Midbrain (tissue), 1 donor: ENCODE results near the gene PFDN6.
A peak's percentile ranks its signal among the peaks of the same experiment; 100 is the strongest.

Experiments used
- DNase-seq: peaks from one replicate; lab custom pipeline; 2025; lab: John Stamatoyannopoulos, UW

The PFDN6 gene

DNA sequence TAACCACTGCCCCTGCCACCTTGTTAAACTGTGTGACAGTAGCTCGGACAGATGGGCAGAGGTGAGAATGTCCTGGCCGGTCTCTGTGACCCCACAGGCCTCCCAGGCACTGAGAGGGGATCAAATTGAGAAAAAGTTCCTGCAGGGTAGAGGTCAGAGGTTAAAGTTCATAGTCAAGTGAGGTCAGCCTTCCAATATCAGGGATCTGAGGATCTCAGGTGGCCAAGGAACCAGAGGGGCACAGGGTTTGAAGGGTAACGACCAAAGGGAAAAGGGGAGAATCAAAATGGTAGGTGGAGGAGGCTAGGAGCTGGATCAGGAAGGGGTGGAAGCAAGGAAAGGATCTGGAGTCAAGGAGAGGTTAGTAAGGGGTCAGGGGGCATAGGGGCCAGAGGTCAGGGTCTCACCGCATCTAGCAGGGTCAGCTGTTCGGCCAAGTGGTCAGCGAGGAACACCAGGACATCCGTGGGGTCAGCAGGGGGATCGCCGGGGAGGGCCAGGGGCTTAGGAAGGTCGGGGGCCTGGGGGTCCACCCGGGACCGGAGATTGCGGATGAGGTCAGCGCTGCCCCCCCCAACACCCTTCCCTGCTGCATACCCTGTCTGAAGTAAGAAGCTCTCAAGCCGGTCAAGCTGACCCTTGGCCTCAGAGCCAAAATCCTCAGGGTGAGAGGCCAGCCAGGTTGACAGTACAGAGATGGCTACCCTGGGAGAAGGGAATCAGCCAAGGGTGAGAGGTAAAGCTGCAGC lies 6.4 kb downstream of the PFDN6 start:
- DNase-seq = no peak

DNA sequence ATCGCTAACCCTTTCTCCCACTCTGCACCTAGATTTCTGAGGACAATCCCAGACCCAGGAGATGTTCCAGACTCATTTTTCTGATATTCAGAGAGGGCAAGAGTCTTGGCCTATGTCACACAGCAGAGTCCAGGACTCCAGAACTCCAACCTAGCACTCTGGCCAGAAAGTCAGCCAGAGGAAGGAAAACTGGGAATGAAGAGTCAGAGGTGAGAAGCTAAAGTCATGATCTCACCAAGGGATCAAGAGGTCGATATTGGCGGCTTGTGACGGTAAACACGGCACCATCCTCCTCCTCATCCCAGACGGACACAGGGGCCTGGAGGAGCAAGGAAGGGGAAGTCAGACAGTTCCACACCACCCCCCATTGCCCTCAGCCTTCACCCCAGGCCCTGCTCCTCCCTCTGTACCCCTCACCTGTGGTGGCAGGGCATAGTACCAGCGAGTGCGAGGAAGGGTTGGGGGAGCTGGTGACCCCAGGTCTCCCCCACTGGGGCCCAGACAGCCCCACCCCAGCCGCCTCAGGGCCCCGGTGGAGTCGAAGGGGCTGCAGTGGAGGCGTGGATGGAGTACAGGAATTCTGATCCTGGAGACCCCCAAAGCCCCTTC lies 7.5 kb downstream of the PFDN6 start:
- no peak for DNase-seq

DNA sequence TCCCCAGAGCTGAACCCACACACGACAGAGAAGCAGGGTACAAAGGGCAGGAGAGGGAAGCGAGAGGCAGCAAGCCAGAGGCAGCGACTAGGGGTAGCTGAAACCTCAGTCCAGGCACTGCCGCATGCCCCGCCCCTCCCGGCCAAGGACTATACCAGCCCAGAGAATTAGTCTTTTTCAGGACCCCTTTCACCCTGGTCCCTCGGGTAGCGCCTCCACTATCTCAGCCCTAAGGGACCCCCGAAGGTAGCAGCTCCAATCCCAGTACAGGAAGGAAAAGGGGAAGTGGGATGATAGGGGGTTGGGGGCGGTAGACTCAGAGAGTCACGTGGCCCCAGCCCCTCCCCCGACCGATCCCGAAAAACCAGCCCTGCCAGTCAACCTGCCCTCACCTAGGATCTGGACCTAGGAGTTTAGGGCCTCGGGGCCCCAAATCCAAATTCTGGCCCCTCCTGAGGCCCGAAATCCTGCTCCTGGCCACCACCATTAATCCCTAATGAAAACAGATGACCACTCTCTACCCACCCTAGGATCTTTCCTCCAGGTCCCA lies 8.1 kb downstream of the PFDN6 start:
- no peak for DNase-seq

- no peak for DNase-seq
Observed at GRCh38 chr6:33297956-33298772, 8.8 kb downstream of the PFDN6 start.

DNA sequence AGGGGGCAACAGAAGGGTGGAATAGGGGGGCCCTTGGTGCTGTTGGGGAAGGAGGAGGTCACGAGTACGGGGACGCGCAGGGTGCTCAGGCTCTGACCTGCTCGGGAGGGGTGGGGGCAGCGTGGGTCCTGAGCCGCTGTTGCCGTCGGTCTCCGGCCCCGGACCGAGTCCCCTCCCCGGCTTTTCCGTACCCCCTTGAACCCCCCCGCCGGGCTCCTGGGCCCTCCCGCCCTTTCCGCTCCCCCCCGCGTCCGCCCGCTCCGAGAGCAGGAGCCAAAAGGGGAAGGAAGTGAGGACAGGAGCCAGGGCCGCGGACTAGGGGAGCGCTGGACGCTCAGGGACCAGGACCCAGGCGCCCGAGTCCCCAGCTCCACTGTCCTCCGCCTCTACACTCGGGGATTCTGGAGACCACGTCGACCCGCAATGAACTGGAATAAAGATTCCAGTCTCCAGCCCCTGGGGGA lies 9.4 kb downstream of the PFDN6 start, which contains the start of gene RGL2:
TSS of gene RGL2 (minus strand) at position 170 of the 464 bp plus-strand sequence. CDS start 332 bp downstream, outside the sequence.
- DNase-seq = peak; percentile 83

DNA sequence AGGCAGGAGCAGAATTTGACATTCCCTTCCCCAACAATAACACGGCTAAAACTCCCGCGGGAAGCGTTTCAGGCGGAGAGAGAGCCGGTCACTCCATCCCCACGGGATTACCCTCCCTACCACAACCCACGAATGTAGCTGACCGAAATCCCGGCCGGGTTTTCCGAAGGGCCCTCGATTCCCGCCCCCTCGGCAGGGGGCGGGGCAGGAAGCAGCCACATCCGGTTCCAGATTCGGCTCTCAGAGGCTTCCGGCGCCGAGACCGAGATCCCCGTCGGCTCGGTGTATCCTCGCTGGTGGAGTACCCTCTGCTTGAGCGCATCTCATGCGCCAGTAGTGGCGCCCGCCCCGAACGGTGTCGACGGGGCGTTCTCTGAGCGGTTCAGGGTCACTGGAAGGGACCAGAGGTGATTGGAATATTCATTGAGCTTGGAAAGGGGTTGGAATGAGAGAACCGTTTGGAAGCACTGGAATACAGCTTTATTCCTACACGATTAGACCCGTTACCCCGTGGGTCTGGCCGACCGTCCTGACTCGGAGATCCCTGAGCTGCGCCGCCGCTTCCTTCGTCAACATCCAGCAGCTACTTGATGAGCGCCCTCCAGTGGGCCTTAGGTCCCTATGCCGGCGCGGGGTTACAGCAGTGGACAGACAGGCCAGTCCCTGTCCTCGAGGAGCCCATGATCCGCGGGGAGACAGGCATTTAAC lies 10.0 kb downstream of the PFDN6 start:
- DNase-seq = peak; percentile 89

GRCh38 chr6:33301877-33302276 lies 12.5 kb downstream of the PFDN6 start:
- no peak for DNase-seq

DNA sequence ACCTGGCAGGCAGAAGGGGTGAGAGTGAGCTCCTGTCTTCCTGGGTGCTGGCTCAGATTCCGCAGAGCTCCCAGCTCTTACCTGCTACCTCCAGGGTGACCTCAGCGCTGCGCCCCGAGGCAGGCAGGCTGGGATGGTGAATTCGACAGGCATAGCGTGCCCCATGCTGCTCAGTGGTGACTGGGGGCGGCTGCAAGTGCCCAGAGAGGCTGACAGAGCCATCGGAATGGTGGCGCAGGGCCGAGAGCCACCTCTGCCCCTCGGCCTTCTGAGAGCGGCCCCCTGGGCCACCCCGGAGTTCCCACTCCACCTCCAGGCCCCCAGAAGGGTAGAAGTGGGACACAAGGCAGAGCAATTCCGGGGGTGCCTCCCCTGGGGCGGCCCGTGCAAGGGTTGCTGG lies 14.8 kb downstream of the PFDN6 start:
- no peak for DNase-seq

DNA sequence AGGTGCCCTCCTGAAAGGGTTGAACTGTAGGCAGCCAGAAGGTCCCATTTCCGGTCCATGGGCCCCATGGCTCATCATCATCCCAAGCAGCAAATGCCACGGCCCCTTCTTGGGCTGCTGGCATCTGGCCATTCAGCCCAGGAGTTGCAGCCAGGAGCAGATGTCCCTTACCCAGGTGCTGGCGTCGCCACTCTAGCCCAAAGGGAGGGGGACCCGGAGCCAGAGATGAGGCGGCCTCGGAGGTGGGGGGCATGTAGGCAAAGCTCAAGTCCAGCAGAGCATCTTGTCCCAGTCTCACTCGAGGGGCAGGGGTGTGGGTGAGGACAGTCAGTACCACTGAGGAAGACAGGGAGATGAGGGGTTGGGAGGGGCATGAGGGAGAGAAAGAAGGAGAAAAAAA lies 15.7 kb downstream of the PFDN6 start:
- DNase-seq = no peak

- DNase-seq = no peak
Observed at GRCh38 chr6:33306356-33306755, 17.0 kb downstream of the PFDN6 start.

DNA sequence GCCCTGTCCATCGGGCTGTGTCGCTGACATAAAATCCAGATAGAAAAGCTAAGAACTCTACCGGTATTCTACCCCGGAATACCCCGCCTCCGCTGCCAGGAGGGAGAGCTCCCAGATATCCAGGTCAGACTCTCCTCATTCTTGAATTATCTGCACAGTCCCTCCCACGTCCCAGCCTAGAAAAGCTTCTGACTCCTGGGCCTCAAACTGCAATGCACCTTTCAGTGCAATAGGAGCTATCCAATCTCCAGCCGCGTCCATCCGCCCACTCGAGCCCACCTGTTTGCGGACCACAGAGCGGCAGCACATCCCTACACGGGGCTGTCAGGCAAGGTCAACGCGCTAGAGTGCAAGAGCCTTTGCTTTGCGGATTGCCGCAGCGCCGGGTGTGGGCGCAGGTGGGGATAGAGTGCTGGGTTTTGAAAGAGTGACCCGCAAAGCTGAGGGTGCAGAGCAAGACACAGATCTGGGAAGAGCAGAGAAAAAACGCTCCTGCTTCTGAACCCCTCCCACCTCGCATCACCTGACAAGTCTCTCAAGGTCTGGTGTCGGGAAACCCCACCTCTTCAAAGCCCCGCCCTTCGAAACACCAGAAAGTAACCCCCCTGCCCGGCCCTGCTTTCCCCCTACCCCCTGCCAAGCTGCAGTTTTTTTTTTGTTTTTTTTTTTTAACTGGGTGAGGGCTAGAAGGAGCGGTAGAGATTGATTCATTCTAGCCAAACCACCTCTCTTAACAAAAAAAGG lies 23.1 kb downstream of the PFDN6 start:
- DNase-seq = peak; percentile 58

DNA sequence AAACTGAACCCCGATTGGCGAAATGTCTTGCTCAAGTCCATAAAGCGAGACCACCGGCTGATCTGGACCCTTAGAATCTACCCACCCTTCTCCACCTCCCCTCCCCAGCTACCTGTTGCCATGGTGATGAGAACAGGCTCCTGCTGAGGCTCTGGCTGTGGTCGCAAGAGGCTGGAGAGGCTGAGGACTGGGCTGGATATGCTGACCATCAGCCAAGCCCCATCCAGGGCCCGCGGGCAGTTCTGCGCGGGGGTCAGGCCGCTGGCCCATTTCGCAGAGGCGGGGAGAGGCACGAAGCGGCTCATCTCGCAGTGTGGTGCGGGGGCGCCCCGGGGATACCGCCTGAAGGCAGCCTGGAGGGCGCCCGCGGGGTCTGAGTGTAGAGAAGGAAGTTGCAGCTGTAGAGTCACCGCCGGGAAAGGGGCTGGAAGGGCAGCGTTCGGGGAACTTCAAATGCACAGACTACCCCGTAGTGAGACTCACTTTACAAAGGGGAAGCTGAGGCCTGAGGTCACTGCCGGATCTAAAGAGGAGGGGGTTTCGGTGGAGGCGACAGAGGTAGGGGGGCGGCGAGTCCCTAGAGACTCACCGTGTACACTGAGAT lies 23.8 kb downstream of the PFDN6 start:
- no peak for DNase-seq

DNA sequence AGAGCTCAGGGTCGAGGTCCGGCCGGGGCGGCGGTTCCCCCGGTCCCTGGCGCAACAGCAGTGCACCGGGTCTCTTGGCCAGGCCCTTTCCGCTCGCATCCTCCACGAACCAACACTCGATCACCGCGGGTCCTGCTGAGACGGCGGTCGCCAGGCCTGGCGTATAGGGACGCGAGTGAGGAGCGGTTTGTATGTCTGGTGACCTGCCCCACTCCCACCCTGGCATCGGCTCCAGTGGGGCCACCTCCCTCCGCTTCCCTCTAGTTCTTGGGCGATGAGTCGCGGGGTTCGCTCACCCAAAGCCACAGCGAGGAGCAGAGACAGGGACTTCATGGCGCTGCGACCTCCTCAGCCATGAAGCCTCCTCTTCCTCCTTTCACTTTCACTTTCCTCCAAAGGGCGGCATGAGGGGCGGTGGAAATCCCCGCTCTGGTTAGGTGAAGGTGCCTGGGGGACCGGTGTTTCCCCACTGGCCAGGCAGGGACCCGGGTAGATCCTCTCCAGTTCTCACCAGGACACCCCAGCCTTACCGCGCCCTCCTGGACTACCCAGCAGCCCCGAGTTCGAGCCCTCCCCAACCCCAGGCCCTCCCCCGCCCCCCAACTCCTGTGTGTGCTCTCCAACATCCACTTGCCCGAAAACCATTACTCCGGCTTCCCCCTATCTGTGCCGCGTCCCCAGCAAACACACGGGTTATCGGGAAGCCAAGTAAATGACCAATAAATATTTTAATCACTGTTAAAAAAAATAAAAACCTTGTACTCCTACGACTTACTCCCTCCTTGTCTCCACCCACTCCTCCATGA lies 24.5 kb downstream of the PFDN6 start, which contains the start of gene TAPBP:
TSS of gene TAPBP (minus strand) at position 370 of the 806 bp plus-strand sequence. CDS start at position 333, 37 bp downstream.
- DNase-seq = peak; percentile 53

DNA sequence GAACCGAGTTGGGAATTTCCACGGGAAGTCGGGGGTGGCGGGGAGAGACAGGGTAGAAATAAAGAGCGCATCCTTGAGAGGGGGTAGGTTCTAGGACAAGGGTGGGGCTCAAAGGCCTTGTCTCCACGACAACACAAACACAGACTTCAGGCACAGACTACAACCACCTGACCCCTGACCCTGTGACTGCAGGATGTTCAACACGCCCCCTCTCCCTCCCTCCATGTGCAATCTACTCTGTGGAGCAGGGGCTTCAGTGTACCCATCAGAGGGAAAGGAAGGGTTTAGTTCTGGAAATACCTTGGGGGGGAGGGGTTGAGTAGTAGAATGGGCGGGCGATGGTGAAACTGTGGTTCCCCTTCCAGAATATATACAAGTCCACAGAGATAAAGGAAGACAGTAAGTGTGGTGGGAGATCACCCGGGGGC lies 25.1 kb downstream of the PFDN6 start:
- no peak for DNase-seq

GRCh38 chr6:33314943-33315792 lies 25.8 kb downstream of the PFDN6 start:
- DNase-seq = no peak

DNA sequence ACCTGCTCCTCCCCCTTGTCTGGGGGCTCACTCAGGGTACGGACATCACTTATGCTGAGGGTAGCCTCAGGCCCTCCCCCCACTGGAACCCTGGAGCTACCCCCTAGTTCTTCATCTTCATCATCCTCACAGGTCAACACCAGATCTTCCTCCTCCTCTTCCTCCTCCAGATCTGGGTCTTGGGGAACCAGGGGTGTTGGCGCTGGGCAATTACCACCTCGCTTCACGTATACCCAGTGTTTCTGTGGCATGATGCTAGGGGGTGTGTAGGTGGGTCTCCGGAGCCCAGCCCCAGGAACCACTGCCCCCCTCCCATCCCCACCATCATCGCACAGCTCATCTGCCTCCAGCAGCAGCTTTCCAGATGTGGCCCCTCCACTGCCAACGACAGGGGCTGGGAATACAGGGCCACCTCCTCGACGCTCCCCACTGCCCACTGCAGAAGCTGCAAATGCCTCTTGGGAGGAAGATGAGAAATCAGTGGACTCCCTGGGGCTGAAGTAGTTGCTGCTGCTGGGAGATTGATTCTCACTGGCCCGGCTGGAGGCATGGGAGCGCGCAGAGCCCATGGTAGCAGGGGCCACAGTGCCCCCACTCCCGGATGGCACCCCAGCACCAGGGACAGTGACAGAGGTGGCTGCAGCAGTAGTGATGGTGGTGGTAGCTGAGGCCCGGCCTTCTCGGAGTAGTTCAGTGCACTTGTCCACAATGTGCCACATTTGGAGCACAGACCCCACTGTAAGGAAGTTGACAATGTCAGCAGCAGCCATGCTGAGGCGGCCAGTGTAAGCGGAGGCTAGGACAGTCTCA lies 26.6 kb downstream of the PFDN6 start:
- no peak for DNase-seq

DNA sequence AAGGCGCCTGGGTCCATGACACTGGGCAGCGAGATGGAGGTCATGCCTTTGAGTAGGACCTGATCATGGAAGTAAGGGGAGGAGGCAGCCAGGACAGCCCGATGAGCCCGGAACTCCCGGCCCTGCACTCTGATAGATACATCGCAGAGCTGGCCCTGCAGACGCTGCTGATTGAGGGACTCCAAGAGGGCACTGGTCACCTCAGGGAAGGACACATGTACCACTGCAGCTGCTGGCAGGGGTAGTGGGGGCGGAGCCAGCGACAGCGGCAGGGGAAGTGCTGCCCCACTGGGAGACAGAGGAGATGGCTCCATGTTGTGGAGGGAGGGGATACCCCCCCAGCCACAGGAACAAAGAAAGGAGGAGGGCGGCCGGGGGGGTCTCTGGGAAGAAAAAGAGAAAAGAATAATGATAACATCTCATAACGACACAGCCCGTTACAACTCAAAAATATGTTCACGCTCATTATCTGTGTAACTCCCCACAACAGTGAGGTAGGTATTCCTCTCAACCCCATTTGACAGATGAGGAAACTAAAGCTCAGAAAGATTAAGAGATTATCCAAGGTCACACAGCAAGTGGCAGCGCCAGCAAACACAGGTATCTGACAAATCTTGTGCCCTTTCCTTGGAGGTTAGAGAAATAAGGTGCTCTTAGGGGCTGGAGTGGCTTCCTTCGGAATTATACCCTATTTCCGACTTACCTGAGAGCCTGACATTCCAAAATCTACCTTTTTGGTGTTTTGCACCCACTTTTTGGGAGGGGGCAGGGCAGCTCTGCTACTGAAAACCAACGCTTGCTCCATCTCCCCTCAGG lies 27.4 kb downstream of the PFDN6 start:
- DNase-seq = no peak
